Measurements from ENCODE around the gene SMIM32. TPM values are rescaled to one million over a fixed set of nuclear protein-coding genes. Genes with fewer than 3 reads are reported as not detected.
A peak's percentile ranks its signal among the peaks of the same experiment; 100 is the strongest.

SMIM32 gene
- total RNA-seq, 1 donor from 2014 or later = 0.79 TPM

- TF ChIP-seq, protein P1, sequence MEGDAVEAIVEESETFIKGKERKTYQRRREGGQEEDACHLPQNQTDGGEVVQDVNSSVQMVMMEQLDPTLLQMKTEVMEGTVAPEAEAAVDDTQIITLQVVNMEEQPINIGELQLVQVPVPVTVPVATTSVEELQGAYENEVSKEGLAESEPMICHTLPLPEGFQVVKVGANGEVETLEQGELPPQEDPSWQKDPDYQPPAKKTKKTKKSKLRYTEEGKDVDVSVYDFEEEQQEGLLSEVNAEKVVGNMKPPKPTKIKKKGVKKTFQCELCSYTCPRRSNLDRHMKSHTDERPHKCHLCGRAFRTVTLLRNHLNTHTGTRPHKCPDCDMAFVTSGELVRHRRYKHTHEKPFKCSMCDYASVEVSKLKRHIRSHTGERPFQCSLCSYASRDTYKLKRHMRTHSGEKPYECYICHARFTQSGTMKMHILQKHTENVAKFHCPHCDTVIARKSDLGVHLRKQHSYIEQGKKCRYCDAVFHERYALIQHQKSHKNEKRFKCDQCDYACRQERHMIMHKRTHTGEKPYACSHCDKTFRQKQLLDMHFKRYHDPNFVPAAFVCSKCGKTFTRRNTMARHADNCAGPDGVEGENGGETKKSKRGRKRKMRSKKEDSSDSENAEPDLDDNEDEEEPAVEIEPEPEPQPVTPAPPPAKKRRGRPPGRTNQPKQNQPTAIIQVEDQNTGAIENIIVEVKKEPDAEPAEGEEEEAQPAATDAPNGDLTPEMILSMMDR (IDR thresholded peaks at IDR 0.05; ENCODE audit: unreplicated experiment) = no peak
- Mint-ChIP-seq H3K36me3 (ENCODE audit: insufficient read depth) (peaks cover 15% of the 10 kb centered on the region), H3K27ac (no peak overlapping the region), H3K9me3 (ENCODE audit: low read depth) (no peaks in the 10 kb centered on the region), H3K4me3 (ENCODE audit: low read depth) (no peak overlapping the region), H3K4me1 (ENCODE audit: low read depth) (peaks cover 31% of the 10 kb centered on the region), H3K27me3 (peaks cover 37% of the 10 kb centered on the region)
- no peak for DNase-seq (ENCODE audit: low spot score, unreplicated experiment)
These were observed 4.1 kb downstream of the SMIM32 start for GRCh38 chr5:136188859-136189258.

DNA sequence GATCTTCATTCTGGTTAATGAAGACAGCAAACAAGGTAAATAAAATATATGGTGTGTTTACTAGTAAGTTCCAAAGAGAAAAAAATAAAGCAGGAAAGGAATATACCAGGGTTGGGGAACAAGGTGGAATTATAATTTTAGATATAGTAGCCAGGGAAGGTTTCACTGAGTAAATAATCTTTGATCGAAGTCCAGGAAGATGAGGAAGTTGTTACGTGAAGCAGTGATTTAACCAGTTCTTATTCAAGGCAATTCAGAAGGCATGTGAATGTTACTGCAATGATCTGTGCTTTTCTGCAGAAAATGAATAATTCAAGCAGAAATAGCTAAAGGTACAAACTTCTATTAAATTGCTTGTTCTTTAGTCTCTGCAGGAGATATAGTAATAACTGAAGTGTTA lies 6.2 kb downstream of the SMIM32 start:
- Mint-ChIP-seq H3K9me3 (ENCODE audit: low read depth) (no peaks in the 10 kb centered on the region), H3K27me3 (peaks cover 24% of the 10 kb centered on the region), H3K4me1 (ENCODE audit: low read depth) (peaks cover 27% of the 10 kb centered on the region), H3K36me3 (ENCODE audit: insufficient read depth) (peaks cover 17% of the 10 kb centered on the region), H3K27ac (no peak overlapping the region), H3K4me3 (ENCODE audit: low read depth) (no peak overlapping the region)
- TF ChIP-seq, protein P1 (IDR thresholded peaks at IDR 0.05; ENCODE audit: unreplicated experiment) = no peak
- DNase-seq (ENCODE audit: low spot score, unreplicated experiment) = no peak

DNA sequence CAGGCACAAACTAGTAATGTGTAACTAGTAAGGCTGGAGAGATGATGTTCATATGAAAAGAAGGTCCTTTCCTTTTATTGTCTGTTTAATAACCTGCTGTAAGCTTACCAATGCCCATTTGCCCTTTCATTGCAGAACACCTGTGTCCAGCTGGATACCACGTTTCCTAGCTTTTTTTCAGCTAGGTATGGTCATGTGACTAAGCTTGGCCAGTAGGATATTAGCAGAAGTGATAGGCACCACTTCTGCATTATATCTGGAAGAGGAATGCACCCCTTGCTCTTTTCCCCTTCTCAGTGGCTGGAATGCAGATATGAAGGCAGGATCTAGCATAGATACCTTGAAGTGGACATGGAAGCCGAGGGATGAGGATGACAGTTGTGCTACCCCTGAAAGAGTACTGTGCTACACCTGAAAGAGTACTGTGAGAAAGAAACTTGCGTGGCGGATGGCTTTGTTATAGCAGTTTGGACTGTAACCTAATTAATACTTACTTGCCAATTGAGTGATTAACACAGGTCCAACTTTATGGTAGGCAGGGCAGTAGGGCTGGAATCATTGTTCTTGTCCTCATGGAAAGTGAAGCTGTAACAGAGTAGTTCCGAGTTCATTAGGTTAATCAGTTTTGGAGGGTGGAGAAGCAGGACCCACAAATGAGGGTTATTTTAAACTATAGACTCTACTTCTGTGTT lies 6.8 kb downstream of the SMIM32 start:
- Mint-ChIP-seq H3K27ac (no peak overlapping the region), H3K9me3 (ENCODE audit: low read depth) (no peaks in the 10 kb centered on the region), H3K4me3 (ENCODE audit: low read depth) (no peak overlapping the region), H3K36me3 (ENCODE audit: insufficient read depth) (peaks cover 18% of the 10 kb centered on the region), H3K4me1 (ENCODE audit: low read depth) (peaks cover 23% of the 10 kb centered on the region), H3K27me3 (peaks cover 17% of the 10 kb centered on the region)
- no peak for DNase-seq (ENCODE audit: low spot score, unreplicated experiment)
- TF ChIP-seq, protein P1 (IDR thresholded peaks at IDR 0.05; ENCODE audit: unreplicated experiment) = no peak

- Mint-ChIP-seq H3K4me3 (ENCODE audit: low read depth) (no peak overlapping the region), H3K9me3 (ENCODE audit: low read depth) (no peaks in the 10 kb centered on the region), H3K4me1 (ENCODE audit: low read depth) (peaks cover 21% of the 10 kb centered on the region), H3K27me3 (no peaks in the 10 kb centered on the region), H3K36me3 (ENCODE audit: insufficient read depth) (peaks cover 13% of the 10 kb centered on the region), H3K27ac (no peak overlapping the region)
- TF ChIP-seq, protein P1 (IDR thresholded peaks at IDR 0.05; ENCODE audit: unreplicated experiment) = no peak
- no peak for DNase-seq (ENCODE audit: low spot score, unreplicated experiment)
These were observed 10.3 kb downstream of the SMIM32 start for GRCh38 chr5:136182618-136183017.

GRCh38 chr5:136174021-136174659 lies 18.8 kb downstream of the SMIM32 start:
- peaks cover 22% of the 10 kb centered on the region for H3K36me3 Mint-ChIP-seq (ENCODE audit: insufficient read depth)
- no peak overlapping the region for H3K27ac Mint-ChIP-seq
- DNase-seq (ENCODE audit: low spot score, unreplicated experiment) = no peak
- no peaks in the 10 kb centered on the region for H3K9me3 Mint-ChIP-seq (ENCODE audit: low read depth)
- TF ChIP-seq, protein P1 (IDR thresholded peaks at IDR 0.05; ENCODE audit: unreplicated experiment) = peak; percentile 65
- H3K4me1 Mint-ChIP-seq (ENCODE audit: low read depth) = no peaks in the 10 kb centered on the region
- H3K27me3 Mint-ChIP-seq = no peaks in the 10 kb centered on the region
- no peak overlapping the region for H3K4me3 Mint-ChIP-seq (ENCODE audit: low read depth)

Measured in progenitor cell of endocrine pancreas (in vitro differentiated cells).